K562 (cell line): Measurements from ENCODE around the gene WNT11.

Source experiments
- CREB1 ChIP-seq, 2 experiments: sonication (generic) in 1 of 2; formaldehyde crosslinking in 1 of 2; IDR thresholded peaks; 2 replicates each; pipeline versions ENCODE4 v1.6.1 to v1.8.0; 2012 to 2022; ENCODE audit warnings: inconsistent platforms in 1 of 2, mild to moderate bottlenecking in 1 of 2, missing genetic modification reagents in 1 of 2, moderate library complexity in 1 of 2
- CTCF ChIP-seq, 3 experiments: IDR thresholded peaks in 2 of 3; conservative IDR thresholded peaks in 1 of 3; 2 replicates each; pipeline ENCODE4 v1.5.1; 2011 to 2012; ENCODE audit warnings: low read length in 3 of 3, mild to moderate bottlenecking in 3 of 3, control low read depth in 2 of 3, improper control_type of control experiment in 1 of 3, inconsistent platforms in 1 of 3, low read depth in 1 of 3, mixed read lengths in 1 of 3, moderate library complexity in 1 of 3; ENCODE audit not compliant: insufficient read depth in 2 of 3
- ELK1 ChIP-seq: sonication (generic); formaldehyde crosslinking; IDR thresholded peaks from 2 replicates; pipeline ENCODE4 v1.8.1; 2022; ENCODE audit warnings: missing genetic modification reagents
- EZH2 ChIP-seq: IDR thresholded peaks from 2 replicates; pipeline ENCODE4 v1.6.1; 2012; ENCODE audit warnings: low read depth, mild to moderate bottlenecking, inconsistent platforms, low read length, borderline replicate concordance
- NFE2L1 ChIP-seq: fragments of 450-650 bp; IDR thresholded peaks from 2 replicates; pipeline ENCODE4 v1.6.1; 2016; ENCODE audit warnings: missing genetic modification characterization, low read depth, mild to moderate bottlenecking, missing compliant biosample characterization, moderate library complexity, borderline replicate concordance
- RBM39 ChIP-seq: fragments of 200-400 bp; formaldehyde crosslinking; optimal IDR thresholded peaks from 2 replicates; pipeline ENCODE3; 2018; ENCODE audit warnings: low read depth, low read length
- SMARCB1 ChIP-seq: IDR thresholded peaks from 2 replicates; pipeline ENCODE4 v1.6.1; 2011; ENCODE audit warnings: improper control_type of control experiment, low read depth; ENCODE audit not compliant: insufficient read length
- TAF1 ChIP-seq: IDR thresholded peaks from 2 replicates; pipeline ENCODE4 v1.6.1; 2011; ENCODE audit warnings: mild to moderate bottlenecking, low read length, moderate library complexity; ENCODE audit not compliant: insufficient read depth, control insufficient read depth, severe bottlenecking; ENCODE audit errors: extremely low read depth
- YY1 ChIP-seq, 3 experiments: IDR thresholded peaks; 2 replicates each; pipeline ENCODE4 v1.6.1; 2011; ENCODE audit warnings: low read length in 2 of 3, mild to moderate bottlenecking in 2 of 3, moderate library complexity in 2 of 3, borderline replicate concordance in 1 of 3, control low read depth in 1 of 3, low read depth in 1 of 3; ENCODE audit not compliant: insufficient read depth in 3 of 3, insufficient replicate concordance in 2 of 3, control insufficient read depth in 1 of 3, insufficient read length in 1 of 3; ENCODE audit errors: extremely low read depth in 1 of 3
- ZFP1 ChIP-seq: fragments of 450-650 bp; formaldehyde crosslinking; IDR thresholded peaks from 2 replicates; pipeline ENCODE4 v1.4.0; 2020; ENCODE audit warnings: mild to moderate bottlenecking, mixed read lengths

GRCh38 chr11:76206077-76206326 is 300 bp downstream of the WNT11 start:
- TF ChIP-seq TAF1 (no peak), CTCF (IDR thresholded peaks at IDR 0.05 in 2 of 3, conservative IDR thresholded peaks at IDR 0.05 in 1 of 3; ENCODE audit: insufficient read depth in 2 of 3, low read depth in 1 of 3, low read length in 3 of 3) (no peak), RBM39 (no peak), EZH2 (no peak), YY1 (IDR thresholded peaks at IDR 0.05; ENCODE audit: borderline replicate concordance in 1 of 3, control insufficient read depth in 1 of 3, extremely low read depth in 1 of 3, insufficient read depth in 3 of 3, insufficient read length in 1 of 3, insufficient replicate concordance in 2 of 3, low read depth in 1 of 3, low read length in 2 of 3) (no peak), NFE2L1 (no peak), CREB1 (IDR thresholded peaks at IDR 0.05) (no peak), CREB1 (CRISPR knock-in tag; IDR thresholded peaks at IDR 0.05) (no peak), ELK1 (CRISPR knock-in tag) (no peak), SMARCB1 (no peak), ZFP1 (CRISPR knock-in tag) (no peak)
